ENCODE results near the gene FIZ1. TPM values are rescaled to one million over a fixed set of nuclear protein-coding genes. Genes with fewer than 3 reads are reported as not detected.

Gene FIZ1
- total RNA-seq, 2 experiments from 2014 or later: 6.0 to 17.1 TPM

DNA sequence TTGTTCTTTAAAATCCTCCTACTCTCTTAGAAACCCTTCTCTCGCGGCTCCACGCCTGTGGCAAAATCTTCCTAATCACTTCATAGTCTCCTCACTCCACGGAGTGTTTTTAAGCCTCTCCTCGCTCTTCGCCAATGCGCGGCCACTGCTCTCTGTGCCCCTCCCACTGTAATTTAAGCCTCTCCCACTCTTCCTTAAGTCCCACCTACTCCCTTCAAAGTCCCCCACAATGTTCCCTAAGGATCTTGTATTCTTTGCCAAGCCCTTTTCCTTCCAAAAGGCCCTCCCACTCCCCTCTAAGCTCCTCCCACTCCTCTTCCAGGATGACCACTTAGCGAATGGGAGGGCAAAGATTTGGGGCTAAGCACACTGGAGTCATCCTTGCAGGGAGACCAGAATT lies 1.3 kb downstream of the FIZ1 start:
- Histone ChIP-seq H3K27ac (ENCODE audit: low read depth, low read length, poor library complexity, severe bottlenecking) (no peak overlapping the region), H3K4me2 (ENCODE audit: low read length) (peak overlapping the region; percentile 70)

DNA sequence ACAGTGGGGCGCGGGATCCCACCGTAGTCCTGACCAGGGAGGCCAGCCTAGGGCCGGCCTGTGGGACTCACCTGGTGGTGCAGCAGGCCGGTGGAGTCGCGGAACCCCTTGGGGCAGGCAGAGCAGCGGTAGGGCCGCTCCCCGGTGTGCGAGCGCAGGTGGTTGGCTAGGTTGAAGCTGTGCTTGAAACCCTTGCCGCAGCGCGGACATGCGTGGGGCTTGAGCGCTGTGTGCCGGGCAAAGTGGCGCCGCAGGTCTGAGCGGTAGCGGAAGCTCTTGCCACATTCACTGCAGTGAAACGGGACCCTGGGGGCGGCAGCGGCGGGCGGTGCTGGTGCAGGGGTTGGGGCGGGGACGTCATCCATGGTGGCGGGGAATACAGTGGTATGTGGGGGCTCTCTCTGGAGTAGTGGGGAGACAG lies 1.8 kb downstream of the FIZ1 start:
- TF ChIP-seq EZH2phosphoT487 (IDR thresholded peaks at IDR 0.05; ENCODE audit: borderline replicate concordance, low read depth, low read length): no peak
- TF ChIP-seq, protein P1, sequence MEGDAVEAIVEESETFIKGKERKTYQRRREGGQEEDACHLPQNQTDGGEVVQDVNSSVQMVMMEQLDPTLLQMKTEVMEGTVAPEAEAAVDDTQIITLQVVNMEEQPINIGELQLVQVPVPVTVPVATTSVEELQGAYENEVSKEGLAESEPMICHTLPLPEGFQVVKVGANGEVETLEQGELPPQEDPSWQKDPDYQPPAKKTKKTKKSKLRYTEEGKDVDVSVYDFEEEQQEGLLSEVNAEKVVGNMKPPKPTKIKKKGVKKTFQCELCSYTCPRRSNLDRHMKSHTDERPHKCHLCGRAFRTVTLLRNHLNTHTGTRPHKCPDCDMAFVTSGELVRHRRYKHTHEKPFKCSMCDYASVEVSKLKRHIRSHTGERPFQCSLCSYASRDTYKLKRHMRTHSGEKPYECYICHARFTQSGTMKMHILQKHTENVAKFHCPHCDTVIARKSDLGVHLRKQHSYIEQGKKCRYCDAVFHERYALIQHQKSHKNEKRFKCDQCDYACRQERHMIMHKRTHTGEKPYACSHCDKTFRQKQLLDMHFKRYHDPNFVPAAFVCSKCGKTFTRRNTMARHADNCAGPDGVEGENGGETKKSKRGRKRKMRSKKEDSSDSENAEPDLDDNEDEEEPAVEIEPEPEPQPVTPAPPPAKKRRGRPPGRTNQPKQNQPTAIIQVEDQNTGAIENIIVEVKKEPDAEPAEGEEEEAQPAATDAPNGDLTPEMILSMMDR (conservative IDR thresholded peaks at IDR 0.05; ENCODE audit: low read length): no peak
- Histone ChIP-seq H2AFZ (ENCODE audit: low read length) (no peak overlapping the region), H3K79me2 (ENCODE audit: insufficient read depth, low read depth, low read length) (no peaks in the 10 kb centered on the region), H3K9me3 (ENCODE audit: low read length) (no peaks in the 10 kb centered on the region), H3K27ac (ENCODE audit: low read depth, low read length, poor library complexity, severe bottlenecking) (no peak overlapping the region), H3K9me2 (ENCODE audit: insufficient read depth, low read length) (no peaks in the 10 kb centered on the region), H3K4me2 (ENCODE audit: low read length) (no peak overlapping the region), H3K36me3 (ENCODE audit: insufficient read depth, low read length) (peaks cover 30% of the 10 kb centered on the region), H3K4me3 (ENCODE audit: low read depth, low read length, poor library complexity, severe bottlenecking) (no peak overlapping the region), H3K4me1 (ENCODE audit: insufficient read depth, low read length, poor library complexity, severe bottlenecking) (peaks cover 20% of the 10 kb centered on the region), H4K20me1 (ENCODE audit: insufficient read depth, low read length) (no peaks in the 10 kb centered on the region)
- ChIA-PET CTCF (ENCODE audit: unreplicated experiment) (no interaction called here), POLR2A (no interaction called here)
- intact Hi-C loops (cut with micrococcal nuclease; ENCODE audit: unreplicated experiment): no loop called here
- no TSS peak for BruUV-seq (replicated peaks)
- DNase-seq (ENCODE audit: low spot score): no peak

More for the DNA sequence above, 1.3 kb downstream of the FIZ1 start:
- Histone ChIP-seq H4K20me1 (ENCODE audit: insufficient read depth, low read length) (no peaks in the 10 kb centered on the region), H3K36me3 (ENCODE audit: insufficient read depth, low read length) (peaks cover 30% of the 10 kb centered on the region), H3K79me2 (ENCODE audit: insufficient read depth, low read depth, low read length) (no peaks in the 10 kb centered on the region), H3K4me3 (ENCODE audit: low read depth, low read length, poor library complexity, severe bottlenecking) (no peak overlapping the region), H3K9me2 (ENCODE audit: insufficient read depth, low read length) (no peaks in the 10 kb centered on the region), H3K4me1 (ENCODE audit: insufficient read depth, low read length, poor library complexity, severe bottlenecking) (peaks cover 20% of the 10 kb centered on the region), H3K9me3 (ENCODE audit: low read length) (no peaks in the 10 kb centered on the region), H2AFZ (ENCODE audit: low read length) (no peak overlapping the region)
- BruUV-seq (replicated peaks): no TSS peak
- ChIA-PET CTCF (ENCODE audit: unreplicated experiment) (no interaction called here), POLR2A (no interaction called here)
- intact Hi-C loops (cut with micrococcal nuclease; ENCODE audit: unreplicated experiment): loop anchor here (2.0 kb wide), 1 partner anchor 17 kb away; the partner anchor contains the start of gene ZNF579
- TF ChIP-seq EZH2phosphoT487 (IDR thresholded peaks at IDR 0.05; ENCODE audit: borderline replicate concordance, low read depth, low read length): no peak
- TF ChIP-seq, protein P1 (conservative IDR thresholded peaks at IDR 0.05; ENCODE audit: low read length): no peak
- DNase-seq (ENCODE audit: low spot score): no peak

DNA sequence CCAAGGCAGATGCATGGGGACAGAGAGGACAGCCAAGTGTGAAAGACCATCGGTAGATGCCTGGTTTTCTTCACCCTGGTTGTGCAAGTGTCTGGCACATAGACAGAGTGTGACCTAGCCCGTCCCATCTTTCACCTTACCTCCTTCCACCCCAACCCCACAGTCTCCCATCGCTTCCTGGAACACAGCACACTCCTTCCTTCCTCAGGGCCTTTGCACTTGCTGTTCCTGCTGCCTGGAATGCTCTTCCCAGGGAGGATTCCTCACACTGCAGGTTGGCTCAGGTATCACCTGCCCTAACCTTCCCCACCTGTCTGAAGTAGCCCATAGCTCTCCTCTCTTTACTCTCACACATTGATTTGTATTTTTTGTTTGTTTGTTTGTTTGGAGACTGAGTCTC lies 3.0 kb downstream of the FIZ1 start:
- BruUV-seq (replicated peaks): no TSS peak
- intact Hi-C loops (cut with micrococcal nuclease; ENCODE audit: unreplicated experiment): no loop called here
- Histone ChIP-seq H3K36me3 (ENCODE audit: insufficient read depth, low read length) (peaks cover 36% of the 10 kb centered on the region), H3K9me3 (ENCODE audit: low read length) (no peaks in the 10 kb centered on the region), H3K79me2 (ENCODE audit: insufficient read depth, low read depth, low read length) (no peaks in the 10 kb centered on the region), H3K4me3 (ENCODE audit: low read depth, low read length, poor library complexity, severe bottlenecking) (no peak overlapping the region), H3K4me2 (ENCODE audit: low read length) (no peak overlapping the region), H3K9me2 (ENCODE audit: insufficient read depth, low read length) (no peaks in the 10 kb centered on the region), H4K20me1 (ENCODE audit: insufficient read depth, low read length) (no peaks in the 10 kb centered on the region), H3K27ac (ENCODE audit: low read depth, low read length, poor library complexity, severe bottlenecking) (no peak overlapping the region), H3K4me1 (ENCODE audit: insufficient read depth, low read length, poor library complexity, severe bottlenecking) (peaks cover 16% of the 10 kb centered on the region), H2AFZ (ENCODE audit: low read length) (no peak overlapping the region)
- no peak for TF ChIP-seq EZH2phosphoT487 (IDR thresholded peaks at IDR 0.05; ENCODE audit: borderline replicate concordance, low read depth, low read length)
- TF ChIP-seq, protein P1 (conservative IDR thresholded peaks at IDR 0.05; ENCODE audit: low read length): no peak
- ChIA-PET POLR2A (no interaction called here), CTCF (ENCODE audit: unreplicated experiment) (no interaction called here)
- no peak for DNase-seq (ENCODE audit: low spot score)
